Small intestine (tissue), 7 donors: ENCODE measurements around the gene POU3F1. TPM values are rescaled to one million over a fixed set of nuclear protein-coding genes. Genes with fewer than 3 reads are reported as not detected.
A peak's percentile ranks its signal among the peaks of the same experiment; 100 is the strongest.

Experiments used
- DNase-seq, 2 donors: peaks; one replicate each; pipeline versions ENCODE4 v3.0.0 to v3.0.0-alpha.2; 2013
- FAIRE-seq: peaks from 2 replicates; lab custom pipeline; 2012; peaks lifted over from hg19 to GRCh38; lab: Jason Lieb, UNC
- H3K27ac ChIP-seq, 3 donors: one replicate each; pipeline ENCODE4 v1.5.1; 2013; ENCODE audit warnings: low read length in 2 of 3, mild to moderate bottlenecking in 2 of 3, control low read depth in 1 of 3, inconsistent platforms in 1 of 3, low read depth in 1 of 3, moderate library complexity in 1 of 3
- H3K27me3 ChIP-seq, 3 donors: one replicate each; pipeline ENCODE4 v1.6.1; 2013; ENCODE audit warnings: low read length in 3 of 3, inconsistent platforms in 1 of 3; ENCODE audit not compliant: control insufficient read depth in 3 of 3, insufficient read depth in 3 of 3
- H3K36me3 ChIP-seq, 3 donors: one replicate each; pipeline ENCODE4 v1.6.1; 2013; ENCODE audit warnings: low read length in 3 of 3, inconsistent platforms in 1 of 3, low read depth in 1 of 3, mild to moderate bottlenecking in 1 of 3, moderate library complexity in 1 of 3; ENCODE audit not compliant: control insufficient read depth in 3 of 3, insufficient read depth in 2 of 3
- H3K4me1 ChIP-seq, 3 donors: one replicate each; pipeline ENCODE4 v1.6.1; 2013; ENCODE audit warnings: low read length in 2 of 3, inconsistent platforms in 1 of 3, low read depth in 1 of 3, mild to moderate bottlenecking in 1 of 3, moderate library complexity in 1 of 3; ENCODE audit not compliant: control insufficient read depth in 3 of 3, insufficient read depth in 2 of 3
- H3K4me3 ChIP-seq, 3 donors: one replicate each; pipeline ENCODE4 v1.5.1; 2013; ENCODE audit warnings: low read length in 3 of 3, control low read depth in 1 of 3, inconsistent platforms in 1 of 3, low read depth in 1 of 3, mild to moderate bottlenecking in 1 of 3, moderate library complexity in 1 of 3
- H3K9me3 ChIP-seq, 2 donors: one replicate each; pipeline ENCODE4 v1.6.1; 2013; ENCODE audit warnings: low read depth in 1 of 2, low read length in 1 of 2; ENCODE audit not compliant: control insufficient read depth in 2 of 2, insufficient read depth in 1 of 2
- WGBS, 3 donors: extraction: QIAGEN DNeasy Blood & Tissue Kit; methylation state at CpG; one replicate each; pipeline ENCODE4 v1.1.7; 2013; 5-methylcytosine and 5-hydroxymethylcytosine counted together
- polyA plus RNA-seq, 4 donors: library from polyadenylated mRNA; stranded (reverse) in 3 of 4; unstranded in 1 of 4; fragments of 200-250 nt in 3 of 4; fragments of 120-200 nt in 1 of 4; gene quantifications; one replicate each; pipeline versions ENCODE4 v1.2.1 to v1.2.3, GENCODE V29; 2013
- donor health status: healthy with polysubstance abuse.
- donor health status: control.
- donor health status: control.
- donor health status: Bipolar disorder and iron deficiency.
- donor health status: healthy.

POU3F1 gene
- polyA plus RNA-seq, 4 donors: 0.04 TPM; not detected in 3

DNA sequence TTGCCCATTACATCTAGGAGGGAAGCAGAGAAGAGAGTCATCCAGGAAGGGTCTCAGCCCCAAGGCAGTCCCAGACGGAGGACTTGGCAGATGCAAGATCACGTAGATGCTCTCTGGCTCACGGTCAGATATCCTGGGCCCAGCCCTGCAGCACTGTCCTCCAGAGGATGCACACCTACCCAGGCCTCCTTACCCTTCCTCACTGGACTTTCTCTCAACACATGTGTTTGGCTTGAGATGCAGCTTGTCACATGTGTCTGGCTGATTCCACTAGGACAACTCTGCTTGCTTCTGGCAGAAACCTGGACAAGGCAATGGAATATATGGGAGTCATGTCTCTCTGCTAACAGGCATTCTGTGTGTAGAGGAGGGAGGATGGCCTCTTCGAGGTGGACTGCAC, 32.4 kb upstream of the POU3F1 start:
- Histone ChIP-seq H3K9me3 (no peaks in the 10 kb centered on the region), H3K27ac (no peak overlapping the region), H3K27me3 (peaks cover 0 to 2% (median 0%) of the 10 kb centered on the region in 3 donors), H3K4me3 (no peak overlapping the region), H3K36me3 (no peaks in the 10 kb centered on the region), H3K4me1 (peaks cover 0 to 10% (median 0%) of the 10 kb centered on the region in 3 donors)
- WGBS, 3 donors: 67 to 83% (median 81%) methylated on average over 4 of the region's 4 CpGs
- FAIRE-seq (no peak), DNase-seq (no peak)

DNA sequence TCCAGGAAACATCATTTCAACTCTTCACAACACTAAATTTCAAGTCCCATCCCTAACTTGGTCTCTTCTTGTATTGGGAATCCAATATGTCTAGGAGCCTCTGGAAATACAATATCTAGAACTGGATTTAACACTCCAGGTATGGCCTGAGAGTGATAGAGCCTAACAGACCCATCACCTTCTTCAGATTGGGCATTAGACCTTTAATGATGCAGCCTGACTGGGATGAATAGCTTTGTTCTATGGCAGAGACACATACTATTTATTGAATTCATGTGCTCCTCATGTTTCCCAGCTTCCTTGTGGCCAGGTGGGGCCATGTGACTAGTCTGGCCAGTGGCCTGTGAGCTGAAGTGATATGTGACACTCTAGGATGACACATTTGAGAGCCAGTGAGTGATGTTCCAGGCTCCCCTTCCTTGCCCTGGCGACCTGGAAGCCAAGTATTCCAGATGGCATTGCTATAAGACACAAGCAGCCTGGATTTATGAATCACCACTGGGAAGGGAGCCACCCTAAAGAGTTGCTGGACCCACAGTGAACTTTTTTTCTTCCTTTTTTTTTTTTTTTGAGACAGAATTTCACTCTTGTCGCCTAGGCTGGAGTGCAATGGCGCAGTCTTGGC, 31.0 kb upstream of the POU3F1 start:
- H3K4me3 ChIP-seq: no peak overlapping the region
- H3K4me1 ChIP-seq: peaks cover 0 to 4% (median 0%) of the 10 kb centered on the region in 3 donors
- 80 to 86% (median 81%) methylated on average over 3 of the region's 3 CpGs for WGBS, 3 donors
- H3K9me3 ChIP-seq: no peaks in the 10 kb centered on the region
- no peaks in the 10 kb centered on the region for H3K36me3 ChIP-seq
- no peak for DNase-seq
- peaks cover 0 to 4% (median 0%) of the 10 kb centered on the region in 3 donors for H3K27me3 ChIP-seq
- FAIRE-seq: no peak
- no peak overlapping the region for H3K27ac ChIP-seq

DNA sequence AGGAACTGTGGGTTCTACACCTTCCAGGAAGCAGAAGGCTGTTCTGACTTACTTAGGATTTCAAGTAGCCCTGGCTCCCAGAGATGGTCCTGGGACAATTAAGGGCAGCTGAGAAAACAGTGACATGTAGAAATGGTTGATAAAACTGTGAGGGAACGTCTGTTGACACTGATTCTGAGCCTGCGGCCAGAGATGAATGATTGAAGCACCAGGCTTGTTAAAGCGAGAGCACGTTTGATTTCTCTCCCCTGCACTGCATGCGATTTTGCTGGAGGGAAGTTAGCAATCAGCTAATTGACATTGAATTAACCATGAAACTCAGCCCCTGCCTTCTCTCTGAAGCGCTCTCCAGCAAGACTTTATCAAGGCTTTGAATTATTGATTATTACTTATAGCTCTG, 29.9 kb upstream of the POU3F1 start:
- no peaks in the 10 kb centered on the region for H3K36me3 ChIP-seq
- WGBS, 3 donors: 47 to 57% (median 56%) methylated on average over 6 of the region's 6 CpGs
- FAIRE-seq: no peak
- no peak overlapping the region for H3K27ac ChIP-seq
- no peaks in the 10 kb centered on the region for H3K9me3 ChIP-seq
- no peaks in the 10 kb centered on the region for H3K4me1 ChIP-seq
- no peak overlapping the region for H3K4me3 ChIP-seq
- no peak for DNase-seq
- H3K27me3 ChIP-seq: peaks cover 0 to 7% (median 0%) of the 10 kb centered on the region in 3 donors

DNA sequence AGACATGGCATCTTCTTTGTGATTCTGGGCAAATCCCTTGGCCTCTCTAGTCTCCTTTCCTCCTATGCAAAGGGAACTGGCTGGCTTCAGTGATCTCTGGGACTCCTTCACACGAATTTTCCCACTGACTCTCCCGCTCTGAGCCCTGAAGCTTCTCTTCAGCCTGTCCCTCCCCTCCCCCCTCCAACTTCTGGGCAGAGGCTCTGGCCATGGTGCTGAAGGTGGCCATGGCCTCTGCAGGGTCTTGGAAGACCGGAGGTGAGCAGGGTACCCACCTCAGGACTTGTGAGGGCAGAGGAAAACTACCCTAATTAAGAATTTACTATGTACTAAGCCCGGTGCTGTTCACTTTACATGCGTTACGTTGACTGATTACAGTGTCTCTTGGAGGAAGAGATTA, 29.4 kb upstream of the POU3F1 start:
- H3K27ac ChIP-seq: no peak overlapping the region
- H3K9me3 ChIP-seq: no peaks in the 10 kb centered on the region
- H3K4me1 ChIP-seq: no peaks in the 10 kb centered on the region
- peak in 1 of 2 donors; percentile 51 for DNase-seq
- FAIRE-seq: no peak
- WGBS, 3 donors: 19 to 26% (median 22%) methylated on average over 6 of the region's 6 CpGs
- H3K36me3 ChIP-seq: no peaks in the 10 kb centered on the region
- H3K4me3 ChIP-seq: no peak overlapping the region
- peaks cover 0 to 7% (median 0%) of the 10 kb centered on the region in 3 donors for H3K27me3 ChIP-seq

DNA sequence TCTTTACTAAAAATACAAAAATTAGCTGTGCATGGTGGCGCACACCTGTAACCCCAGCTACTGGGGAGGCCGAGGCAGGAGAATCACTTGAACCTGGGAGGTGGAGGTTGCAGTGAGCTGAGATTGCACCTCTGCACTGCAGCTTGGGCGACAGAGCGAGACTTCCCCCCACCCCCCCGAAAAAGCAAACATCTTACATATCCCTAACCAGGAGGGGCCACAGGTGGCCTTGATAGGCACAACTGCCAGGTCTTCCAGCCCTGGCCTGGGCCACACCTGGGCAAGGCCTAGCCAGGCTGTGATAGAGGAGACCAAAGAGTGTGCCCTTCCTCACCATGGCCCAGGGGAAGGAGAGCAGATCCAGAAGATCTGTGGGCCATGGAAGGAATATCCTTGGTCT, 28.6 kb upstream of the POU3F1 start:
- Histone ChIP-seq H3K27ac (no peak overlapping the region), H3K27me3 (peaks cover 0 to 7% (median 0%) of the 10 kb centered on the region in 3 donors)

DNA sequence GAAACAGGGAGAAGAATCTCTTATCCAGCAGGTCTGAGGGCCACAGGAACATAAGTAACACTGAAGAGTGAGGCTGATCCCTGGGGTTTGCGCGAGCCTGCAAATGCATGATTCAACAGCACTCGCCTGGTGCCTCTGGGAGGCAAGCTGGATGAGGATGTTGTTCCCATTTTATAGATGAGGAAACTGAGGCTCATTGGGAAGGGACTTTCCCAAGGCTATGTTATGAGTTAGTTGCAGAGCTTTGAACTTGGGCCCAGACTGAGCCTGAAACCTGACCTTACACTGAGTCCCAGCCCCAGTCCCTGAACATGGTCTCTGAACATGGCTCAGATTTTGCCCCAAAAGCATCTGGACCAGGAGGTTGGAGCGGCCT, 27.7 kb upstream of the POU3F1 start:
- Histone ChIP-seq H3K4me3 (no peak overlapping the region), H3K4me1 (no peaks in the 10 kb centered on the region), H3K36me3 (no peaks in the 10 kb centered on the region)

More for the DNA sequence above, 28.6 kb upstream of the POU3F1 start:
- Histone ChIP-seq H3K4me3 (no peak overlapping the region), H3K9me3 (no peaks in the 10 kb centered on the region), H3K4me1 (no peaks in the 10 kb centered on the region), H3K36me3 (no peaks in the 10 kb centered on the region)
- no peak for FAIRE-seq
- WGBS, 3 donors: 85 to 91% (median 85%) methylated on average over 5 of the region's 5 CpGs
- no peak for DNase-seq

DNA sequence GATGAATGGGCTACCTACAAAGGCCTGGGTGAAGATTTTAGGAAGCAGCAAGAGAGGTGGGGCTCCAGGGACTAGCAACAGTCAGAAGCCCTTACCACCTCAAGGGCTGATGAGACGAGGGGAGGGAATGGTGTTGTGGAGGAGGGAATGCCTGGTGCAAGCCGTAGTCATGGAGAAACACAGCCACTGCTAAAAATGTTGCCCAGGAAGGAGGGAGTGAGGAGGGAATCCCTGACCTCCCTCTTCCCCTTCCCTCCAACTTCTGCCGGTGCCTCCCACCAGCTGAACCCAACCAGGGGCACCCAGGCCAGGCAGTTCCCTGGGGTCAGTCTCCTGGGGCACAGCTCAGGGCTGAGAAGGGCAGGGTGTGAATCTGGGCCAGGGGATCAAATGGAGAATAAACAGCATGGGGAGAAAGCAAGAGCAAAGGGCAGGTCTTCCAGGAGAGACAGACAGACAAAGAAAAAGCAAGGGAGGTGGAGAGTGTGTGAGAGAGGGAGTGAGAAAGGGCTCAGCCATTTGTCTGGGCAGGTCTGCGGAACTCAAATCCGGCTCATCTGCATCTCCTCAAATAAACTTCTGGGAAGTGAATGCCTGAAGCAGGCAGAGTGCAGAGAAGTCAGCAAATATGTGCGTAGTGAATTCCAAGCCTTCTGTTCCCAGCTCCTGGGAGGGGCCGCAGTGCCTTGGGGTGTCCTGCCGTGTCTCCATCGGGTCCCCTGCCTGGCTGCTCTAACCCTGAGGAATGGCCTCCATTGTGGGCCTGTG, 27.1 kb upstream of the POU3F1 start:
- Histone ChIP-seq H3K9me3 (no peaks in the 10 kb centered on the region), H3K36me3 (no peaks in the 10 kb centered on the region), H3K4me3 (no peak overlapping the region), H3K27ac (no peak overlapping the region), H3K4me1 (no peaks in the 10 kb centered on the region), H3K27me3 (peaks cover 0 to 7% (median 0%) of the 10 kb centered on the region in 3 donors)
- WGBS, 3 donors: 31 to 46% (median 40%) methylated on average over 9 of the region's 9 CpGs
- no peak for FAIRE-seq
- DNase-seq: no peak

More for the DNA sequence above, 27.7 kb upstream of the POU3F1 start:
- DNase-seq: no peak
- WGBS, 3 donors: 81 to 90% (median 86%) methylated on average over 4 of the region's 4 CpGs
- Histone ChIP-seq H3K27me3 (peaks cover 0 to 7% (median 0%) of the 10 kb centered on the region in 3 donors), H3K27ac (no peak overlapping the region), H3K9me3 (no peaks in the 10 kb centered on the region)
- FAIRE-seq: no peak

DNA sequence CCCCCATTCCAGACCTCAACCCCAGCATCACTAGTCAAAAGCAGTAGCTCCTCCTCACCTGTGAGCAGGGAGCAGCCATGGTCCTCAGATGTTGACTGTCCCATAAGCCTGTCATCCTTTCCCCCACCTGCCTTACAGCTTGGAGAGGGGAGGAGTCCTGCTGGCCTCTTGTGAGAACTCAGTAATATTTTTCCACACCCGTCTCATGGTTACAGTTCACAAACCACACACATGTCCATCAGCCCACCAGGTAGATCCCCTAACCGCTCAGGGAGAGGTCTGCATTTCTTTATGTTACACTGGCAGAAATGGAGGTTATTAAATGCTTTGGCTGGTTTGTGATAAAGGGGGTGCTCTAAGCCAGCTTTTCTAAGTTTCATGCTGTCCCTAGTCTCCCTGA, 26.3 kb upstream of the POU3F1 start:
- H3K27ac ChIP-seq: no peak overlapping the region
- no peaks in the 10 kb centered on the region for H3K4me1 ChIP-seq
- H3K4me3 ChIP-seq: no peak overlapping the region
- no peaks in the 10 kb centered on the region for H3K36me3 ChIP-seq
- DNase-seq (no peak), FAIRE-seq (no peak)
- H3K9me3 ChIP-seq: no peaks in the 10 kb centered on the region
- WGBS, 3 donors: 63 to 66% (median 64%) methylated on average over 2 of the region's 2 CpGs
- H3K27me3 ChIP-seq: peaks cover 0 to 14% (median 0%) of the 10 kb centered on the region in 3 donors
